HG03354 (cell line): Measurements from ENCODE around the gene TMEM178A.
"Not testable (repeated sequence)": the region's sequence is repeated elsewhere in the genome, so short reads cannot be mapped to it uniquely, and the experiment has no call there.

Source experiments
- ATAC-seq: cut with Tn5 transposase; IDR thresholded peaks from one replicate; pipeline ENCODE4 v1.9.1; 2021; ENCODE audit warnings: mild to moderate bottlenecking; ENCODE audit not compliant: unreplicated experiment, poor library complexity, severe bottlenecking

The TMEM178A gene

DNA sequence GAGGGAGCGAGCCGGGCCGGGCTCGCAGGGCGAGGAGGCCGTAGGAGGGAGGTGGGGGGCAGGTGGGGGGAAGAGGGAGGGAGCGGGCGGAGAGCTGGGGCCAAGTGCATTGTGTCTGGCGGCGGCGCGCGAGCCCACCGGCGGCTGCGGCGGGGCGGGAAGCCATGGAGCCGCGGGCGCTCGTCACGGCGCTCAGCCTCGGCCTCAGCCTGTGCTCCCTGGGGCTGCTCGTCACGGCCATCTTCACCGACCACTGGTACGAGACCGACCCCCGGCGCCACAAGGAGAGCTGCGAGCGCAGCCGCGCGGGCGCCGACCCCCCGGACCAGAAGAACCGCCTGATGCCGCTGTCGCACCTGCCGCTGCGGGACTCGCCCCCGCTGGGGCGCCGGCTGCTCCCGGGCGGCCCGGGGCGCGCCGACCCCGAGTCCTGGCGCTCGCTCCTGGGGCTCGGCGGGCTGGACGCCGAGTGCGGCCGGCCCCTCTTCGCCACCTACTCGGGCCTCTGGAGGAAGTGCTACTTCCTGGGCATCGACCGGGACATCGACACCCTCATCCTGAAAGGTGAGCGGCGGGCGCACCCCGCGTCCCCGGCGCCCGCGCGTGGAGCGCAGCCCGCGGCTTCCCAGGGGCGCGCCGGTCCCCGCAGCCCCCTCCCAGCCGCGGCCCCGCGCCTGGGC, at the start of gene TMEM178A:
TSS of gene TMEM178A (plus strand) at position 107 of the 680 bp plus-strand sequence. CDS start at position 165, 58 bp downstream.
- ATAC-seq = peak; percentile 54

DNA sequence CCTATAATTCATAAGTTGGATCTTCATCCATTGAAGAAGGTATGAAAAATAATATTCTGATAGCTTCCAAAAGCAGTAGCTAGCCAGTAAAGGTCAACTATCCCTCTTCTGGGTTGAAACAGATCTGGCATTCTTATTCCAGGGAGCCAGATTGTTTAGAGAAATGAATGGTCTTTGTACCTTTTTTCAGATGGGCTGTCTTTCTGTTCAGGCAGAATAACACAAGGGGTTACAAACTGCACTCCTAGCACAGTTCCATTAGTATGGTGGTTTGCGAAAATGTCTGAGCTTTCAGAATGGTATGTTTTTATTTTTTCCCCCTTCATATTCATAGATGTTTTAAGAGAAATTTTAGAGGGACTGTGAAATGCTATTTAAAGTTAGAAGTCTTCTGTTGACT, 47.5 kb upstream of the TMEM178A start:
- no peak for ATAC-seq

DNA sequence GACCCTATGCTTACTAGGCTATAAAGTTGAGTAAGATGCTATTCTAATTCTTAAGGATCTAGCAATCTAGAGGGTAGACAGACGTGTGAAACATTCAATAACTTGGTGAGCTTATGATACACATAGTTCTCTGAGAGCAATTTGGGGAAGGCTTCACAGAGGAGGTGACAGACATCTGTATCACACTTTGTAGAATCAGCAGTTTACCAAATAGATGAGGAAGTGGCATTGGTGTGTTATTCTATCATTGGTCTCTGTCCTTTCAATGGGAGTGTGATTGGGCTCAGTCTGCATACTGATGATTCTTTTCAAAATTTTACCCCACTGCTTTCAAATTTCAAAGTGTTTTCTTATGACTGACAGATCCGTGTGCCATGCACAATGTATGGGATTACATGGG, 47.0 kb upstream of the TMEM178A start:
- no peak for ATAC-seq

DNA sequence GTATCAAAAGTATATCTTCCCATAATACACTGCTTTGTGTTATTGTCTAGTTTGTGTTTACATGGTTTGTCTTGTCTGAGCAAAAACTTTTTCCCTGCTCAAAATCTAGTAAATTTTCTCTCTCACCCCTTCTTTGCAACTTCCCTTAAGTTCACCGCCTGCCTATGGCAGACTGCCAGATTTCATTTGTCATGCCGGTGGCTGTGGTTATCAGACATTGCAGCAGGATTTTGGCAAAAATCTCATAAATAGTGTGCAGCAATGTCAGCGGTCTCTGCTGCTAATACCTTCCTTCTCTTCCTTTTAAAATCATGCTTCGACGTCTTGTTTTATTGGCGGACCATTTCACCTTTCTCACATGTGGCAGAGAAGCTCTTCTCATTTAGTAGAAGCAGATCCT, 45.6 kb upstream of the TMEM178A start:
- no peak for ATAC-seq

DNA sequence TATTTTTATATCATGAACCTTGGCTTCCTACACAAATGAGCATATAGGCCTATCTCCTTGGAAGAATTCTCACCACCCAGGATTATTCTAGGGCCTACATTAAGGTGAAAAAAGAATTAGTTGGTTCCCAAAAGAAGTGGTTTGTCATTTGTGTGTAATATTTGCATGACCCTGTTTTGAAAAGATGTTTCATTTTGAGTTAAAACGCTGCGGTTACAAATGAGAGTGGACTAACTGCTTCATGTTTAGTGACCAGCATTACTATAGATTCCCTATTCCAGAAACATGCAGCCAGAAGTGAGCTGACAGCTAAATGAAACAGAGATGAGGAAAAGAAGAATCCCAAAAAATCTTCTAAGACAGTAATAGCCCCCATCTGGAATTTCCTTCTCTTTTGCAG, 44.1 kb upstream of the TMEM178A start:
- no peak for ATAC-seq

DNA sequence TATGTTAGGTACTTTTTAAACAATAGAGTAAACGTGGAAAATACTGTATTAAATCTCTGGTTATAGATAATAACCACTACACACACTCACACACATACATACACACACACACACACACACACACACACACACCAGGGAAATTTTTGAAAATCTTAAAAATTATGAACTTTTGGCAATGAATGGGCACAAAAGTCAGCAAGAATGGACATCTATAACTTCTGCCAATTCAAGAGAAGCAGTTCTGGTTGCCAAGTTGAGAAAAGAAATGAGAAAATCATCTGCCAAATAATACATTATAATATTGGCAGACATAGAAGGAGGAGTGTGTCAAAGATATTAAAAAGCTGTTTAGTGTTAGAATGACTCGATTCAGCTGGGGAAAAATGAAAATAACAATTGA, 42.9 kb upstream of the TMEM178A start:
- no peak for ATAC-seq

DNA sequence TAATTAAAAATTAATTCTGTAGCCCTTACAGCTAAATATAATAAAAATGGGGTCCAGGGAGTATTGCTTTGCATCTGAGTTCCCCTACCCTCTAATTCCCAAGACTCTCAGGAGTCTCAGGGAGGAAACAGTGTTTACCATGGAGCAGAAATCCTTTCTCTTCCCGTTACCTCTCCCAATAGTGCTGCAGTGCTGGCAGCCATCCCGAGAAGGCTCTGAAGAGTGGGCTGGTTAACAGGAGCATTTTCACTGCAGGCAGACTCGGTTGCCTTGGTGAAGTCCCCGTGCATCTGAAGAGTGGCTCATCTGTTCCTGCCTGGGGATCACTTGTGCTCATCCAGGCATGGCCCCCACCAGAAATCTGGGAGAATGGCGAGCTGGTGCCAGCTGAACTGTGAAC, 41.8 kb upstream of the TMEM178A start:
- no peak for ATAC-seq

DNA sequence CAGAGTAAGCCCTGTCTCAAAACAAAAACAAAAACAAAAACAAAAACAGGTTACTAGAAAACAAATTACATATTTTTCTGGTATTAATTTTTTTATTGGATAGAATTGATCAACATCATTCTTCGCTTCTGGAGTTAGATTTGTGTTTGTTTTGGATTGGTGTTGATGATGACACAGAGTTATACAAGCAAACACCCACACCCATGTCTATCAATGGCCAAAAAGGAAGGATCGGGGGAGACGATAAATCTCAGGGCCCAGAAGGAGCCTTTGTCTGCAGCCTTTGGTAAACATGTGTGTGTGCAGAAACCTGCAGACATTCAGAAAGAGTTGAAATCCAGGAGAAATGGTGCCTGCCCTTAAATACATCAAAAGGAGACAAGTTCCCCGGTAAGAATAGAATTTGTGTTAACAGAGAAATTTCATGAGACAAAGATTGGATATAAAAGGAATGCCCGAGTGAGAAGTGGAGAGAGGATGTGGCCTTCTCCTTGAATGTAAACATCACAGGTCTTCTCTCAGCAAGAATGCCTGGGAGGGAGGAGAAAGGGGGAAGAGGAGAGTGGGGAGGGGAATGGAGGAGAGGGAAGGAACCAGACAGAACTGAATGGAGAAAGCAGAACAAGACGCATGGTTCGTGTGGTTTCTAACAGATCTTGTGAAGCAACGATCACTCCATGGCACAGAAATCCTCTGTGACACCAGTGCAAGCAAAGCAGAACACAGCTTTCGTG, 40.4 kb upstream of the TMEM178A start:
- ATAC-seq = no peak

DNA sequence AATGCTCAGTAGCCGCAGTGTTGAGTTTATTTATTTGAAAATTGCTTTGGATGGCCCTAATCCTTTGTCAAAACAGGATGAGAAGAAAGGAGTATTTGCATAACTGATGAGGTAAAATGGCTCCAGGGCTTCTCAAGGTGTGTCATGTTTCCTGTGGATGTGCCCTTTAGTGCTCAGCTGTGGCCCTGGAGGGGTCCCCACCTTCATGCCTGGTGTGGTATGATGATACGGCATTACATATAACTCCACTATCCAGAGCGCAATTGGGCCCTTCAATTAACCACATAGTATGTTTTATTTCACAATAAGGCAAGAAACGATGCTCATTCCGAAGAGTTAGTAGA, 39.8 kb upstream of the TMEM178A start:
- no peak for ATAC-seq

DNA sequence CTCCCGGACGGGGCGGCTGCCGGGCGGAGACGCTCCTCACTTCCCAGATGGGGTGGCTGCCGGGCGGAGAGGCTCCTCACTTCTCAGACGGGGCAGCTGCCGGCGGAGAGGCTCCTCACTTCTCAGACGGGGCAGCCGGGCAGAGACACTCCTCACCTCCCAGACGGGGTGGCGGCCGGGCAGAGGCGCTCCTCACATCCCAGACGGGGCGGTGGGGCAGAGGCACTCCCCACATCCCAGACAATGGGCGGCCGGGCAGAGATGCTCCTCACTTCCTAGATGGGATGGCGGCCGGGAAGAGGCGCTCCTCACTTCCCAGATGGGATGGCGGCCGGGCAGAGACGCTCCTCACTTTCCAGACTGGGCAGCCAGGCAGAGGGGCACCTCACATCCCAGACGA, 37.4 kb upstream of the TMEM178A start:
- not testable (repeated sequence) for ATAC-seq

DNA sequence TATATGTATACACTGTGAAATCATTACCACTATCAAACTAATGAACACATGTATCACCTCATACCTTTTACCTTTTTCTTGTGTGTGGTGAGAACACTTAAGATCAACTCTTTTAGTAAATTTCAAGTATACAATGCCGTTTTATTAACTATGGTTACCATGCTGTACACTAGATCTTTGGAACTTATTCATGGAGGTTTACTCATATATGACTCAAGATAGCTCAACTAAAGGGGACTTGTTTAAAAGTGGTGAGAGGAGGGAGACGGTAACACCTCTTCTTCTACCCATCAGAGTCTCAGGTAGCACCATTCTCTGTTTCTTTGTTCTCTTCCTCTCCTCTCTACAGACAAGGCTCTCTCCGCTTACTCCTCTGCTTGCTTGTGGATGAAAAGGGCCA, 36.1 kb upstream of the TMEM178A start:
- ATAC-seq = no peak

DNA sequence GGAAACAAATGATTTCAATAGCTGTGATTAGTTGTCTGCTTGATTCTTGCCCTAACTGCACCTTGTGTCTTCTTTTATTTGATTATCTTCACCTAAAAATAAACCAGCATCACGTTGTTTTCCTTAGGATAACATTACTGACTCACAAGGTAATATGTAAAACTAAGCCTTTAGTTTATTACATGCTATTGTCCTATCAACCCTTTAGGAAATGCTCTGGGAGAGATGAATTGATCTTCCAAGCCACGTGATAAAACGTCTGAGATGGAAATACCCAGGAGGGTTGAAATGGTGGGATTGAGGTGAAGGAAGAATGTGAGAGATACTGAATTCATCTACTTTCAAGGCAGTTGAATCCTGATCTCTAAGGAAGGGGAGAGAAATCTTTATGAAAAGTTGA, 34.5 kb upstream of the TMEM178A start:
- no peak for ATAC-seq

DNA sequence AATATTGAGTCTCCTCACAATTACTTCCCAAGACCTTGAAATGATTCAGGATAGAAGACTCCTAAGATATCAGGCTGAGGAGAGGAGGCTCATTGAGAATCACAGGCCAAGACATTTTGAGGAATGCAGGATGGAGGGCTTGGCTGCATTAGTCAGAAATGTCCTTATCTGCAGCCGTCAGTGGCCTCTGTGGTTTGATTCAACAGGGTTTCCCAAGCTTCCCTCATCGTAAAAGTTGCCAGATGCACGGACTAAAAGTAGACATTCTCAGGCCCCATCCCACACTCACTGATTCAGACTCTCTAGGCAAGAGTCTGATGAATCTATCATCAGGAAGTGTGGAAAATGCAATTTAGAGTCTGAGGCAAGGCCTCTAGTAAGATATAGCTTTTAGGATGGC, 34.0 kb upstream of the TMEM178A start:
- no peak for ATAC-seq

DNA sequence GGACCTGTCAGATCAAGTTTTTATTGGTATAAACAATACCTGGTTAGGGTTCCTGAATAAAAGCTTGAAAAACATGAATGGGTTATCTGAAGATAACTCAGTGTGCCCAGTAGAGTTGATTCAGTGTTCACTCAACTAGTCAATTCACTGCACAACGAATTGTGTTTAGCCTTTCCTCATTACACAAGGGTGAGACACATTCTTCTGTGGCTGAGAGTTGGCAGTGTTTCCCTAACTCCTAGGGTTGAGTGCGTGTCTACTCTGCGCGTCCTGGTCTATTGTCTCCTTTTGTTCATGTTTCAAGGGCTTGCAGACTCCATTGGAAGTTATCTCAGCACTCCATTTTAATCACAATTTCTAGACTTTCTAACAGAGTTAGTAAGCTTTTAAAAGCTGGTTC, 32.8 kb upstream of the TMEM178A start:
- no peak for ATAC-seq

DNA sequence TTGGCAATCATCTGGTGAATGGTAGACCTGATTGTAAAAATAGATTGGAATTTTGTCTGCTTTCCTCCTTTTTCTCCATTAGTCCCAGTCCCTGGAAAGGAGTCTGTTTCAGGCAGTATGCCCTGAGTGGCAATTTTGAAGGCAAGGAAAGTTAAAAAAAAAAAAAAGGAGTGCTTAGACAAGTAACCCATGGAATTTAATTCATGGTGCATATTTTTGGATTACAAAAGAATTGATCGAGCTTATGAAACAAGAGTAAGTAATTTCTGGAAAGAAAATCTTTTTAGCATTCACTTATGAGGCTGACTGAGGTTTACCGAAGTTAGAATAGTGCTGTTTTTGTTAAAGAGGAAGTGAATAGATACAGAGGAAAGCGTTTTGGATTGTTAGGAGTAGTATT, 29.4 kb upstream of the TMEM178A start:
- ATAC-seq = no peak

DNA sequence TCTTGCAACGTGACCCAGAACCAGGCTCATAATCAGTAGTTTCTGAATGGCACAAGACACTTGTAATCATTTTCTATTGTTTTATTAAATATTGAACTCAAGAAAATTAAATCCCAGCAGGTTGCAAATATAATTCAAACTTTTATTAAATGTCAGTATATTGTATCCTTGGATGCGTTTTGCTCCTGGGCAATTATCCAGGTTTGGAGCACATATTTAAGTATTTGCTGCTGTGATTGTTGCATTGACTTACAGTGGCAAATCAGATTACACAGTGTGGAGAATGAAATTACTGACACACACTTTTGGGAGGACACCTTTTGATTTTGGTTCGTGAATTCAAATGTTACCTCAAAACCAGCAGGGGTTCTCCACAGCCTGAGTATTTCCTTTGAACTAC, 27.1 kb upstream of the TMEM178A start:
- ATAC-seq = no peak

DNA sequence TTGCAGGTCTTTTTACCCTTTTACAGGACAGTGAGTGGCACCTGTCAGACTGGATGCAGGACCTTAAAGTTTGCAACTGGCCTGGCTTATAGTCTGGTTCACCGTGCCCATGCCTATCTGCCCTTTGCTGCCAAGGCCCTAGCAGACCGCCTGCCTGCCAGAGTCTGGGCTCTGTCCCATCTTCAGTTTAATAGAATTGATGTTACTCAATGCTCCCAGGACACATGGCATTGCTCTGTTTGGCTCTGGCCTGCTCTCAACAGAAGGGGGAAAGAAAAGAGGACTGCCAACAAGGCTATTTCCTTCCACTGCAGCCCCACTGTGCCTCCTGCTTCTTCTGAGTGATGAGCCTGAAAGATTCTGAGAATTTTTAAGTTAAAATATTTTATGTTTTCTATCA, 25.6 kb upstream of the TMEM178A start:
- ATAC-seq = no peak

DNA sequence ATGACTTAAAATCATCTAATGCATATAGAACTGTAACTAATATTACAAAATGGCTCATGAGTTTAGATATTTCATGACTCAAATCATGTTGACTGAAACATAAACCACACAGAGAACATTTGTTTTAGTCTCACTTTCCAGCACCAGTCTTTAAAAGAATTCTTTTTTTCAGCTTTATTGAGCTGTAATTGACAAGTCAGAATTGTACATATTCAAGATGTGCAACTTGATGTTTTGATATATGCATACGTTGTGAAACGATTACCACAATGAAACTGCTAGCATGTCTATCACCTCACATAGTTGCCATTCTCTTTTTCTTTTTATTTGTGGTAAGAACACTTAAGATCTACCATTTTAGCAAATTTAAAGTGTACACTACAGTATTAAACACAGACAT, 25.0 kb upstream of the TMEM178A start:
- no peak for ATAC-seq

DNA sequence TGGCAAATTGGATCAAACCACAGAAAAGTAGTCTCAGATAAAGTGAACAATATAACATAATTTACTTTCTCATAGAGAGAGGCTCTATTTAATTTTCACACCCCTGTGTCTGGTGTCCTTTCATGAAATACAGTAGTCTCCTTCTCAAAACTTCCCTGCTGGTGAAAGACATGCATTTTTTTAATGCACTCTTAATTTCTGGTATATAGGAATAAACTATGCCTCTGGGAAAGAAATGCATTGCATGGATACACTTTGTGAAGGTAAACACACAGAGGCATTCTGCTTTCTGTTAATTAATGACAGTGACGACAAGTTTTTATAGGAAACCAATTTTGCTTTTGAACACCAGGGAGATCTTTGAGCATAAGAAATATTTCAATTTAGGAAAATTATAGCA, 24.1 kb upstream of the TMEM178A start:
- ATAC-seq = no peak

DNA sequence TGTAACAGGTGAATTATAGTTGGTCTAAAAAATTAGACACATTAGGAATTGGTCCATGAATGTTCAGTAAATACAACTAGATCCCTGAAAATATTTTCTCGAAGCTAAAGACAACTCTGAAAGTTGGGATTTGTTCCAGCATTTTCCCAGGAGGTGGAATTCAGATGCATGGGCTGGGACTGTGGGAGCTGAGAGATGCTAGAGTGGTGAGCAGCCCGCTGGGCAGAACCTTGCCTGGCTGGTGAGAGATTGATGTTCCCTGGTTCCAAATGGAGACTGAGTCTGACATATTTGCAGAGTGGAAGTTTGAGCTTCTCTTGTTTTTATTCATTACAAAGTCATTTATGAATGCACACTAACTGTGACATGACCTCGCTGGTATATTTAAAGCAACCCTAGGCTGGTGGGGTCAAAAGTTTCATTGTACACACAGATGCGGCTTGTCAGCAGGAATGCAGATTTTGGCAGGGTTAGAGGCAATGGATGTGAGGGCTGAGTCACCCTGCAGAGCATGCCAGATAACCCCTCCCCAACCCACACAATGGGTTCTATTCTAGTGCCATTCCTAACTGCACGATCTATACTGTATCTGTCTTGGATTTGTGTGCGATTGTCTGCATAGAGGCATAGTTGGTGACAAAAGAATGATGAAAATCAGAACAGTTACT, 23.5 kb upstream of the TMEM178A start:
- no peak for ATAC-seq

DNA sequence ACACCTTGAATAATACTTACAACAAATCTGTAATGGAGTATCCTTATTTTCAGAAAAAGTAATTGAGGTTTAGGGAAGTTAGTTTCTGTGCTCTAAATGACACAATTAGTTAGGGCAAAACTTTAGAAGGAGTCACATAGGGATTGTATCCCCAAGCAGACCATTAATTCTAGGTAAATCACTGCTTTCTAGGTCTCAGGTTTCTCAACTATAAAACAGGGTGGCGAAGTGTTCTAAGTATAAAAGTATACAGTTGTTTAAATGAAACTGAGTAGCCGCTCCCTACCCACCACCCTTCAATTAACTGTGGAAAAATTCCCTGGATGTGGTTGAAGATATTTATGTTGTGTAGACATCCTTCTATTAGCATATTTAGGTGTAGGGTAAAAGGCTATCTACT, 19.9 kb upstream of the TMEM178A start:
- ATAC-seq = no peak
